Peyer's patch (tissue), 4 donors: ENCODE results near the gene AKAP14.

Source experiments
- CTCF ChIP-seq, 6 experiments: fragments of 450-650 bp in 4 of 6; fragments of 200-600 bp in 2 of 6; sonication (generic) in 1 of 6; IDR thresholded peaks; one replicate each; pipeline ENCODE4 v1.5.1; 2017 to 2019; ENCODE audit warnings: antibody characterized with exemption in 6 of 6, mild to moderate bottlenecking in 3 of 6, moderate library complexity in 1 of 6
- POLR2A ChIP-seq, 2 donors: fragments of 450-650 bp; IDR thresholded peaks; one replicate each; pipeline ENCODE4 v1.5.1; 2017; ENCODE audit warnings: antibody characterized with exemption in 2 of 2, mild to moderate bottlenecking in 2 of 2, moderate library complexity in 2 of 2

GRCh38 chrX:119954374-119954773, 58.7 kb downstream of the AKAP14 start:
- TF ChIP-seq POLR2A (IDR thresholded peaks at IDR 0.05) (no peak), CTCF (IDR thresholded peaks at IDR 0.05) (no peak)
